Kidney tubule cell (primary cell): Measurements from ENCODE around the gene MOB1B.
A peak's percentile ranks its signal among the peaks of the same experiment; 100 is the strongest.
"Not testable (repeated sequence)": the region's sequence is repeated elsewhere in the genome, so short reads cannot be mapped to it uniquely, and the experiment has no call there.

Source experiments
- DNase-seq: peaks from one replicate; pipeline ENCODE4 v3.0.0-alpha.2; 2018; ENCODE audit warnings: low spot score

The MOB1B gene

GRCh38 chr4:70901984-70902576, at the start of gene MOB1B:
Gene MOB1B (plus strand): TSS chr4:70902369. CDS start chr4:70902537, 168 bp downstream.
- peak; percentile 88 for DNase-seq

GRCh38 chr4:70855464-70855863, 46.7 kb upstream of the MOB1B start:
- DNase-seq: no peak

- no peak for DNase-seq
Observed at GRCh38 chr4:70858454-70858853, 43.7 kb upstream of the MOB1B start.

- no peak for DNase-seq
Observed at GRCh38 chr4:70859066-70859465, 43.1 kb upstream of the MOB1B start.

- no peak for DNase-seq
Observed at GRCh38 chr4:70863099-70863790, 38.9 kb upstream of the MOB1B start.

GRCh38 chr4:70868778-70869177, 33.4 kb upstream of the MOB1B start:
- DNase-seq: no peak

- DNase-seq: no peak
Observed at GRCh38 chr4:70873216-70873615, 29.0 kb upstream of the MOB1B start.

- DNase-seq: no peak
Observed at GRCh38 chr4:70874268-70875156, 27.7 kb upstream of the MOB1B start.

GRCh38 chr4:70877556-70877955, 24.6 kb upstream of the MOB1B start:
- DNase-seq: no peak

GRCh38 chr4:70880739-70881138, 21.4 kb upstream of the MOB1B start:
- DNase-seq: no peak

- DNase-seq: no peak
Observed at GRCh38 chr4:70885174-70885573, 17.0 kb upstream of the MOB1B start.

GRCh38 chr4:70892086-70892769, 9.9 kb upstream of the MOB1B start:
- DNase-seq: no peak

- no peak for DNase-seq
Observed at GRCh38 chr4:70893790-70894189, 8.4 kb upstream of the MOB1B start.

GRCh38 chr4:70895405-70895804, 6.8 kb upstream of the MOB1B start:
- peak; percentile 44 for DNase-seq

- DNase-seq: peak; percentile 60
Observed at GRCh38 chr4:70895811-70896491, 6.2 kb upstream of the MOB1B start.

- not testable (repeated sequence) for DNase-seq
Observed at GRCh38 chr4:70898581-70898980, 3.6 kb upstream of the MOB1B start.

GRCh38 chr4:70901607-70901983, 574 bp upstream of the MOB1B start:
- DNase-seq: no peak

GRCh38 chr4:70902577-70903290, 565 bp downstream of the MOB1B start:
- DNase-seq: peak; percentile 40

- peak; percentile 42 for DNase-seq
Observed at GRCh38 chr4:70903291-70903603, 1.1 kb downstream of the MOB1B start.

- peak; percentile 29 for DNase-seq
Observed at GRCh38 chr4:70908993-70909556, 6.9 kb downstream of the MOB1B start.

GRCh38 chr4:70914000-70914399, 11.8 kb downstream of the MOB1B start:
- no peak for DNase-seq
